ENCODE data around the gene ALG8. TPM values are rescaled to one million over a fixed set of nuclear protein-coding genes. Genes with fewer than 3 reads are reported as not detected.

ALG8 gene
- total RNA-seq, 1 donor from 2014 or later: 117 TPM

GRCh38 chr11:78066471-78066870 lies 73.0 kb downstream of the ALG8 start:
- Mint-ChIP-seq H3K4me3 (no peak overlapping the region), H3K9me3 (no peaks in the 10 kb centered on the region), H3K27me3 (ENCODE audit: insufficient read depth, low read depth) (peaks cover 9% of the 10 kb centered on the region), H3K4me1 (no peaks in the 10 kb centered on the region), H3K36me3 (peaks cover 15% of the 10 kb centered on the region), H3K27ac (no peak overlapping the region)
- Histone ChIP-seq H3K4me1 (no peaks in the 10 kb centered on the region), H3K27ac (no peak overlapping the region), H3K4me2 (no peak overlapping the region), H3K4me3 (no peak overlapping the region), H3K79me2 (ENCODE audit: low read depth) (no peaks in the 10 kb centered on the region), H3K9me3 (ENCODE audit: low read depth) (no peaks in the 10 kb centered on the region), H4K20me1 (ENCODE audit: low read depth) (peaks cover 4% of the 10 kb centered on the region), H3F3A (ENCODE audit: low read depth) (no peaks in the 10 kb centered on the region), H3K9ac (no peak overlapping the region), H3K36me3 (peaks cover 2% of the 10 kb centered on the region), H2AFZ (replicated peaks) (no peak overlapping the region), H3K27me3 (no peaks in the 10 kb centered on the region)
- DNase-seq (ENCODE audit: low spot score): no peak
- TF ChIP-seq, protein P1, sequence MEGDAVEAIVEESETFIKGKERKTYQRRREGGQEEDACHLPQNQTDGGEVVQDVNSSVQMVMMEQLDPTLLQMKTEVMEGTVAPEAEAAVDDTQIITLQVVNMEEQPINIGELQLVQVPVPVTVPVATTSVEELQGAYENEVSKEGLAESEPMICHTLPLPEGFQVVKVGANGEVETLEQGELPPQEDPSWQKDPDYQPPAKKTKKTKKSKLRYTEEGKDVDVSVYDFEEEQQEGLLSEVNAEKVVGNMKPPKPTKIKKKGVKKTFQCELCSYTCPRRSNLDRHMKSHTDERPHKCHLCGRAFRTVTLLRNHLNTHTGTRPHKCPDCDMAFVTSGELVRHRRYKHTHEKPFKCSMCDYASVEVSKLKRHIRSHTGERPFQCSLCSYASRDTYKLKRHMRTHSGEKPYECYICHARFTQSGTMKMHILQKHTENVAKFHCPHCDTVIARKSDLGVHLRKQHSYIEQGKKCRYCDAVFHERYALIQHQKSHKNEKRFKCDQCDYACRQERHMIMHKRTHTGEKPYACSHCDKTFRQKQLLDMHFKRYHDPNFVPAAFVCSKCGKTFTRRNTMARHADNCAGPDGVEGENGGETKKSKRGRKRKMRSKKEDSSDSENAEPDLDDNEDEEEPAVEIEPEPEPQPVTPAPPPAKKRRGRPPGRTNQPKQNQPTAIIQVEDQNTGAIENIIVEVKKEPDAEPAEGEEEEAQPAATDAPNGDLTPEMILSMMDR (IDR thresholded peaks at IDR 0.05): no peak
- TF ChIP-seq EZH2phosphoT487 (IDR thresholded peaks at IDR 0.05) (no peak), EZH2 (IDR thresholded peaks at IDR 0.05) (no peak)

GRCh38 chr11:78065203-78065602 lies 74.2 kb downstream of the ALG8 start:
- Histone ChIP-seq H3K4me1 (no peaks in the 10 kb centered on the region), H3K9me3 (ENCODE audit: low read depth) (no peaks in the 10 kb centered on the region), H3K4me3 (no peak overlapping the region), H3K27me3 (no peaks in the 10 kb centered on the region), H3K9ac (no peak overlapping the region), H3K27ac (no peak overlapping the region), H3K36me3 (no peaks in the 10 kb centered on the region), H2AFZ (replicated peaks) (no peak overlapping the region), H3F3A (ENCODE audit: low read depth) (no peaks in the 10 kb centered on the region), H3K4me2 (no peak overlapping the region), H4K20me1 (ENCODE audit: low read depth) (no peaks in the 10 kb centered on the region), H3K79me2 (ENCODE audit: low read depth) (no peaks in the 10 kb centered on the region)
- H3K27me3 Mint-ChIP-seq (ENCODE audit: insufficient read depth, low read depth): peaks cover 11% of the 10 kb centered on the region
- H3K27ac Mint-ChIP-seq: no peak overlapping the region
- no peak overlapping the region for H3K4me3 Mint-ChIP-seq
- H3K4me1 Mint-ChIP-seq: no peaks in the 10 kb centered on the region
- TF ChIP-seq EZH2phosphoT487 (IDR thresholded peaks at IDR 0.05) (no peak), EZH2 (IDR thresholded peaks at IDR 0.05) (no peak)
- TF ChIP-seq, protein P1 (IDR thresholded peaks at IDR 0.05): no peak
- peaks cover 13% of the 10 kb centered on the region for H3K36me3 Mint-ChIP-seq
- H3K9me3 Mint-ChIP-seq: no peaks in the 10 kb centered on the region
- DNase-seq (ENCODE audit: low spot score): no peak

DNA sequence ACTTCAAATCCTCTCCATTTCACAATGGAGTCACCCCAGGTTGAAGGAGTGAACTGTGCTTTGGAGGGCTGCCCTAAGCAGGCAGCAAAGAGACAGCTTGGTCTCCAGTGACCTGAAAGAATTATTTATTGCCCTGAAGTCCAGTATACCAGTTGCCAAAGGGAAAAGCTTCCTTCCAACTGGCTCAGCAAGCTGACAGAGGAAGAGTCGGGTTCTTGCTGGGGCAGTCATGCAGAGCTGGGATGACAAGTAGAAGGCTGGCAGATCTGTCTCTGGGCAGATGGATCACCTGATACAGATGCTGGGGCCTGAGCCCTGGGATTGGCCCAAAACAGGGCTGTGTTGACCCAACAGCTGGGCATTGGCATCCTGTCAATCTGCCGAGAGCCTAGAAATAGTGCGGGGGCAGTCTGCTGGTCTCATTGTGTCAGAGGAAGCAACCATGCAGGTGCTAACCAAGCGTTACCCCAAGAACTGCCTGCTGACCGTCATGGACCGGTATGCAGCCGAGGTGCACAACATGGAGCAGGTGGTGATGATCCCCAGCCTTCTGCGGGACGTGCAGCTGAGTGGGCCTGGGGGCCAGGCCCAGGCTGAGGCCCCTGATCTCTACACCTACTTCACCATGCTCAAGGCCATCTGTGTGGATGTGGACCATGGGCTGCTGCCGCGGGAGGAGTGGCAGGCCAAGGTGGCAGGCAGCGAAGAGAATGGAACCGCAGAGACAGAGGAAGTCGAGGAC lies 75.8 kb downstream of the ALG8 start, which contains the start of gene THRSP:
TSS of gene THRSP (plus strand) at position 422 of the 742 bp plus-strand sequence. CDS start at position 443, 21 bp downstream.
- H3K4me3 Mint-ChIP-seq: no peak within 1 kb of the TSS
- Histone ChIP-seq H2AFZ (replicated peaks) (no peak within 1 kb of the TSS), H3K27me3 (no peaks in the 10 kb centered on the region), H3K27ac (no peak within 1 kb of the TSS), H3K79me2 (ENCODE audit: low read depth) (no peaks in the 10 kb centered on the region), H3K4me3 (no peak within 1 kb of the TSS), H3K4me1 (no peaks in the 10 kb centered on the region), H3K4me2 (no peak within 1 kb of the TSS), H3K9ac (no peak within 1 kb of the TSS), H3F3A (ENCODE audit: low read depth) (no peaks in the 10 kb centered on the region), H3K36me3 (no peaks in the 10 kb centered on the region), H4K20me1 (ENCODE audit: low read depth) (no peaks in the 10 kb centered on the region), H3K9me3 (ENCODE audit: low read depth) (no peaks in the 10 kb centered on the region)
- TF ChIP-seq EZH2 (IDR thresholded peaks at IDR 0.05): no peak
- no peak for TF ChIP-seq EZH2phosphoT487 (IDR thresholded peaks at IDR 0.05)
- TF ChIP-seq, protein P1 (IDR thresholded peaks at IDR 0.05): no peak
- DNase-seq (ENCODE audit: low spot score): no peak
- peaks cover 11% of the 10 kb centered on the region for H3K27me3 Mint-ChIP-seq (ENCODE audit: insufficient read depth, low read depth)
- no peaks in the 10 kb centered on the region for H3K9me3 Mint-ChIP-seq
- H3K4me1 Mint-ChIP-seq: no peaks in the 10 kb centered on the region
- peaks cover 10% of the 10 kb centered on the region for H3K36me3 Mint-ChIP-seq
- H3K27ac Mint-ChIP-seq: peak within 1 kb of the TSS; percentile 25
